Activated CD4-positive, alpha-beta T cell treated with anti-CD3 and anti-CD28 coated beads, Interleukin-2, amount 10 ng/mL, durations not matched to agents 7 days and 5 days (primary cell): Measurements from ENCODE around the gene PRELID1. TPM values are rescaled to one million over a fixed set of nuclear protein-coding genes. Genes with fewer than 3 reads are reported as not detected.

Source experiments
- CTCF ChIA-PET: fragments of 350-600 bp; sonication (Branson Sonifier 250); formaldehyde crosslinking; loops from one replicate; lab custom pipeline; 2021; ENCODE audit warnings: antibody characterized with exemption; lab: Charles Lee
- POLR2A ChIA-PET: fragments of 350-600 bp; sonication (Branson Sonifier 250); formaldehyde crosslinking; loops from one replicate; lab custom pipeline; 2021; ENCODE audit warnings: antibody characterized with exemption; lab: Charles Lee
- DNase-seq: peaks from one replicate; pipeline ENCODE4 v3.0.0-alpha.2; 2020
- H3K27ac Mint-ChIP-seq: one replicate; pipeline ENCODE4 v1.8.0; 2021; ENCODE audit warnings: mild to moderate bottlenecking, moderate library complexity, mixed read lengths
- H3K27me3 Mint-ChIP-seq: one replicate; pipeline ENCODE4 v1.8.0; 2021; ENCODE audit warnings: mixed read lengths
- H3K36me3 Mint-ChIP-seq: one replicate; pipeline ENCODE4 v1.8.0; 2021; ENCODE audit warnings: low read depth, mixed read lengths
- H3K4me1 Mint-ChIP-seq: one replicate; pipeline ENCODE4 v1.8.0; 2021; ENCODE audit warnings: mixed read lengths
- H3K4me3 Mint-ChIP-seq: one replicate; pipeline ENCODE4 v1.8.0; 2021; ENCODE audit warnings: mild to moderate bottlenecking, moderate library complexity, mixed read lengths
- H3K9me3 Mint-ChIP-seq: one replicate; pipeline ENCODE4 v1.8.0; 2021; ENCODE audit warnings: mixed read lengths
- total RNA-seq, 2 experiments: library from RNA; stranded (reverse); gene quantifications; one replicate each; pipeline ENCODE4 v1.2.3, GENCODE V29; 2021

The PRELID1 gene
- total RNA-seq, 2 experiments from 2014 or later = 142 to 152 TPM

DNA sequence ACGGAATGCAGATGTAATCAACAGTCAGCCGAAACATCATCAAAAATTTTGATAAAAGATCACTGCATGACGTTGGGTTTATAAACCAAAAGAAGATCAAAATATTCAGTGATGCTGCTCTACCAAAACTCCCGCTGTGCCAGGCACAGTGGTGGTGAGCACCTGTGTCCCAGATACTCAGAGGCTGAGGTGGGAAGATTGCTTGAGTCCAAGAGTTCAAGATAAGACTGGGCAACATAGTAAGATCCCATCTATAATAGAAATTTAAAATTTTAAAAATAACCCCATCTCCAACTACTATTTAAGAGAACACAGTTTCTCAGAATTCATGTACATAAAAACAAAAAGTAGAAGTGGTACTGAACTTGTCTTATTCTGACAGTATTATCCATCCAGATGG is 44.1 kb downstream of the PRELID1 start:
- Mint-ChIP-seq H3K36me3 (peaks cover 35% of the 10 kb centered on the region), H3K4me1 (peaks cover 57% of the 10 kb centered on the region), H3K27me3 (no peaks in the 10 kb centered on the region), H3K4me3 (no peak overlapping the region), H3K9me3 (no peaks in the 10 kb centered on the region), H3K27ac (no peak overlapping the region)
- ChIA-PET POLR2A (no interaction called here), CTCF (interaction anchor here (2.1 kb wide), 1 partner anchor 38 kb away, joined by 11 read pairs; no protein-coding TSS in a partner anchor)
- no peak for DNase-seq

DNA sequence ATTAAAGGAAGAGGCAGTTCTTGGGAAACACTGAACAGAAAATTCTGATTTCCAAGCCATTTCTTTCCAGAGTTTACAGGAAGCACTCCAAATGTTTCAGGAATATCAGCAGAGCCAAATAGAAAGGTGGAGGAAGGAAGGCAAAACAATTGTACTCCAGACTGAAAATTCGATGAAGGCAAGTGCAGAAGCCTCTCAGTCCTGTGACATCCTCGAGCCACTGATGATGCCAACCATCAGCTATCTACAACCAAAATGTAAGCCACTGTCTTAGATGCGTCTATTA is 45.7 kb downstream of the PRELID1 start:
- H3K27me3 Mint-ChIP-seq = no peaks in the 10 kb centered on the region
- no peak for DNase-seq
- H3K36me3 Mint-ChIP-seq = peaks cover 29% of the 10 kb centered on the region
- H3K4me3 Mint-ChIP-seq = peak overlapping the region; percentile 93
- no peak overlapping the region for H3K27ac Mint-ChIP-seq
- CTCF ChIA-PET = interaction anchor here (0.7 to 17.1 kb wide), 4 partner anchors 22 to 108 kb away, joined by 3 to 145 read pairs (median 4); no protein-coding TSS in a partner anchor
- peaks cover 2% of the 10 kb centered on the region for H3K9me3 Mint-ChIP-seq
- peaks cover 59% of the 10 kb centered on the region for H3K4me1 Mint-ChIP-seq
- POLR2A ChIA-PET = no interaction called here

DNA sequence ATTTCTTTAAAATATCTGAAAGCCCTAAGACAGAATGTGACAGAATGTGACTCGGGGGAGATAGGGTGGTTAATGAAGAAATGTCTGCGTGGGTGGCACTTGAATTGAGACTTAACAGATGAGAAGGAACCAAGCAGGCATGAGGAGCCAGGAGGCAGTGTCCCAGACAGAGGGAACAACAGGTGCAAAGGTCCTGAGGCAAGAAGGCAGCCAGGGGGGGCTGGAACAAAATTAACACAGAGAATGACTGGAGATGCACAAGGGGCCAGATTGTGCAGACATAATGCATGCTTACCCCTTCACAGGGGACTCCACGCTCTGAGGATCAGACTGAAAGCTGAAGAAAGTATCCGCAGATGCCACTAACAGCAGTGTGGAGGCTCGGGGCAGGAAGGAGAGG is 46.2 kb downstream of the PRELID1 start:
- Mint-ChIP-seq H3K27ac (no peak overlapping the region), H3K4me3 (peak overlapping the region; percentile 93), H3K27me3 (no peaks in the 10 kb centered on the region), H3K9me3 (peaks cover 7% of the 10 kb centered on the region), H3K4me1 (peaks cover 64% of the 10 kb centered on the region), H3K36me3 (peaks cover 34% of the 10 kb centered on the region)
- POLR2A ChIA-PET = no interaction called here
- DNase-seq = no peak
- CTCF ChIA-PET = interaction anchor here (1.1 to 17.1 kb wide), 5 partner anchors 11 to 106 kb away, joined by 3 to 145 read pairs (median 4); no protein-coding TSS in a partner anchor

DNA sequence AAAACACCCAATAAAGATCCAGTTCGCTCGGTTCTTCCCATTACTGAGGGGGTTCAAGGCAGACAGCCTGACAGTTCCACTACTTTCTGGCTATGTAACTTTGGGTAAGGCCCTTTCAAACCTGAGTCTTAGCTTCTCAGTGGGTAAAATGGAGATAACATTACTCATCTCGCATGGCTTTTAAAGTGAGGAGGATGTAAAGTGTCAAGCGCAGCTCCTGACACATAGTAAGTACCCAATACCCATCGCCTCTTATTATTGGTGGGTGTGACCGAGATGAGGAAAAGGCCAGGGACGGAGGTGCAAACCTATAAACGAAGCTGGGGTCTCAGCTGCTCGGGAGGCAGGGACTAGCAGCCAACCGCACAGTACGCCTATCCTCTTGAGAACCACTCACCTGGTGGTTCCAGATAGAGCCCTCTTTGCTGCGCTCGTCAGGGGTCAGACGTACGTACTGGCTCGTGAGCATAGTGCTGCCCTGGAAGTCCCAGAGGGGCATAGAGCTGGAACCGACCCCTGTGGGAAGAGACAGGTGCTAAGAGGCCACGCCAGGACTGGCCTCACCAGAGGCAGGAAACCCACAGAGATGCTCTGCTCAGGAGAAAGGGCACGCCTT is 47.3 kb downstream of the PRELID1 start:
- DNase-seq = no peak
- POLR2A ChIA-PET = interaction anchor here (1.2 kb wide), 2 partner anchors 10 to 39 kb away, joined by 3 read pairs; no protein-coding TSS in a partner anchor
- no peaks in the 10 kb centered on the region for H3K27me3 Mint-ChIP-seq
- peaks cover 12% of the 10 kb centered on the region for H3K9me3 Mint-ChIP-seq
- H3K27ac Mint-ChIP-seq = peak overlapping the region; percentile 100
- CTCF ChIA-PET = interaction anchor here (1.4 to 17.1 kb wide), 9 partner anchors 11 to 104 kb away, joined by 3 to 145 read pairs (median 4); no protein-coding TSS in a partner anchor
- H3K4me1 Mint-ChIP-seq = peaks cover 72% of the 10 kb centered on the region
- peak overlapping the region; percentile 93 for H3K4me3 Mint-ChIP-seq
- peaks cover 41% of the 10 kb centered on the region for H3K36me3 Mint-ChIP-seq

GRCh38 chr5:177351392-177352329 is 48.1 kb downstream of the PRELID1 start, which contains the start of gene LMAN2:
TSS of gene LMAN2 (minus strand) at chr5:177351668. CDS start at chr5:177351647, 21 bp downstream.
- peak within 1 kb of the TSS; percentile 100 for H3K27ac Mint-ChIP-seq
- CTCF ChIA-PET = interaction anchor here (0.6 to 17.1 kb wide), 13 partner anchors 10 to 102 kb away, joined by 3 to 145 read pairs (median 4); no protein-coding TSS in a partner anchor
- H3K36me3 Mint-ChIP-seq = peaks cover 39% of the 10 kb centered on the region

DNA sequence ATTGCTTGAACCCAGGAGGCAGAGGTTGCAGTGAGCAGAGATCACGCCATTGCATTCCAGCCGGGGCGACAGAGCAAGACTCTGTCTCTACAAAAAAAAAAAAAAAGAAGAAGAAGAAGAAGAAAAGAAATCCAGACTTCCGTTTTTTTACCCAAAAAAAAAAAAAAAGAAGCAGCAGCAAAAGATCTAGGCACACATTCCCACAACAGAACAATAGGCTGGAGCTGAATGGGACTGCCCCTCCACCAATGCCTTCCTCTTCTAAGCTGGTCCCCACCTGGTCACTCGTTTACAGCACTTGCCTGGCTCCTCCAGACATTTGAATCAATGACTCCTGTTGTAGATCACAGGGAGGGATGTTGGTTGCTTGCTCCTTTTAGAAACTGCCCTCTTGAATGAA is 49.5 kb downstream of the PRELID1 start:
- no peak overlapping the region for H3K27ac Mint-ChIP-seq
- peaks cover 32% of the 10 kb centered on the region for H3K36me3 Mint-ChIP-seq
- H3K9me3 Mint-ChIP-seq = peaks cover 12% of the 10 kb centered on the region
- peaks cover 73% of the 10 kb centered on the region for H3K4me1 Mint-ChIP-seq
- ChIA-PET CTCF (interaction anchor here (0.7 to 17.1 kb wide), 5 partner anchors 8 to 109 kb away, joined by 3 to 145 read pairs (median 12); no protein-coding TSS in a partner anchor), POLR2A (no interaction called here)
- no peaks in the 10 kb centered on the region for H3K27me3 Mint-ChIP-seq
- no peak for DNase-seq
- no peak overlapping the region for H3K4me3 Mint-ChIP-seq

More at GRCh38 chr5:177351392-177352329, 48.1 kb downstream of the PRELID1 start, which contains the start of gene LMAN2:
- H3K9me3 Mint-ChIP-seq = peaks cover 12% of the 10 kb centered on the region
- H3K4me3 Mint-ChIP-seq = peak within 1 kb of the TSS; percentile 93
- POLR2A ChIA-PET = interaction anchor here (1.2 kb wide), 2 partner anchors 10 to 39 kb away, joined by 3 read pairs; no protein-coding TSS in a partner anchor
- DNase-seq = peak; percentile 95
- no peaks in the 10 kb centered on the region for H3K27me3 Mint-ChIP-seq
- peaks cover 75% of the 10 kb centered on the region for H3K4me1 Mint-ChIP-seq

GRCh38 chr5:177354256-177354655 is 50.7 kb downstream of the PRELID1 start:
- POLR2A ChIA-PET = interaction anchor here (0.7 kb wide), 1 partner anchor 25 kb away, joined by 3 read pairs; no protein-coding TSS in a partner anchor
- Mint-ChIP-seq H3K27ac (no peak overlapping the region), H3K27me3 (no peaks in the 10 kb centered on the region), H3K4me3 (no peak overlapping the region), H3K36me3 (peaks cover 39% of the 10 kb centered on the region), H3K9me3 (peaks cover 12% of the 10 kb centered on the region), H3K4me1 (peaks cover 75% of the 10 kb centered on the region)
- CTCF ChIA-PET = interaction anchor here (1.0 to 17.1 kb wide), 5 partner anchors 9 to 147 kb away, joined by 3 to 145 read pairs (median 4); no protein-coding TSS in a partner anchor
- no peak for DNase-seq

DNA sequence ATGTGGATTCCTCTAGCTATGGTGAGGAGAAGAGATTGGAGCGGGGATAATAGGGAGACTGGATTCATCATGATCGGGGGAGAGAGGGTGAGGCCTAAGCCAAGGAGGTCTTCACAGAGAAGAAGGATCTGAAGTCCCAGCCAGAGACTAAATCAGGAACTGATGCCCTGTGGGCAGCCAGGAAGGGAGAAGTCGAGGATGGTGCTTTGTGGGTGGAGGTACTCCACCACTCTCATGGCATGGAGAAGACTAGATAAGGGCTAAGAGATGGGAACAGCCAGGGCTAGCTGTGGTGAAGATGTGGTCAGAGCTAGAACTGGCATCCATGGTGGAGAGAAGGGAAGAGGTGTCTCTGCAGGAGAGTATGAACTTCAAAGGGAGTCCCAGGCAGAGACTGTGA is 51.1 kb downstream of the PRELID1 start:
- Mint-ChIP-seq H3K4me1 (peaks cover 75% of the 10 kb centered on the region), H3K27me3 (no peaks in the 10 kb centered on the region), H3K36me3 (peaks cover 40% of the 10 kb centered on the region), H3K4me3 (no peak overlapping the region), H3K27ac (peak overlapping the region; percentile 58), H3K9me3 (peaks cover 12% of the 10 kb centered on the region)
- DNase-seq = no peak
- POLR2A ChIA-PET = no interaction called here
- CTCF ChIA-PET = interaction anchor here (0.5 to 17.1 kb wide), 8 partner anchors 10 to 147 kb away, joined by 3 to 145 read pairs (median 4); no protein-coding TSS in a partner anchor

DNA sequence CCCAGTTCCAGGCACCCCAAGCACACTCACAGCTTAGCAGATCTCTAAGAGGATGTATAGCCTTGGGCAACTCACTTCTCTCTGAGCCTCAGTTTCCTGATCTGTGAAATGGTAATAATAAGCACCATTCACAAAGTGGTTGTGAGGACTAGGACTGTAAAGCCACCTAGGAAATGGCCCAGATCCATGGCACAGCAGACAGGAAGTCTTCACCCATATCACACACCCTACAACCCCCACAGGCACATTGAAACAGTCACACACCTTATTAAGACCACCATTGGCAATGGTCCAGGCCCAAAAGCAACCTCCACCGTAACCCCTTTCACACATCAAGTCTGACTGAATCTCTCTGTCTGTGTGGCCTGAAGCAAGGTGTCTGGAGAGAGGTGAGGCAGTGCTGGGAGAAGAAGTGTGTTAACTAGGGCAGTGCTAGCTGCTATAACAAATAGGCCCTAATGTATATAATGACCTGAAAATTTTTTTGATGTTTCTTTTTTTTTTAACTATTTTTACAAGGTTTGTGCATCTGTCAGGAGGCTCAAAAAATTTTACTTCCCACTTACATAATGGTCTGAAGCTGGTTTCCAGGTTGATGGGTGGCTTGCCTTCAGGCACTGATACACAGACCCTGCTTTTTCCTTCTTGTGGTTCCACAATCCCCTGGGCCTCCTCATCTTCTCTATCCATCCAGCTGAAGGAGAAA is 51.7 kb downstream of the PRELID1 start:
- no peak for DNase-seq
- CTCF ChIA-PET = interaction anchor here (0.5 to 17.1 kb wide), 13 partner anchors 9 to 238 kb away, joined by 3 to 145 read pairs (median 4); no protein-coding TSS in a partner anchor
- Mint-ChIP-seq H3K36me3 (peaks cover 43% of the 10 kb centered on the region), H3K27ac (peak overlapping the region; percentile 17), H3K4me3 (no peak overlapping the region), H3K27me3 (no peaks in the 10 kb centered on the region), H3K4me1 (peaks cover 75% of the 10 kb centered on the region), H3K9me3 (peaks cover 12% of the 10 kb centered on the region)
- POLR2A ChIA-PET = no interaction called here

DNA sequence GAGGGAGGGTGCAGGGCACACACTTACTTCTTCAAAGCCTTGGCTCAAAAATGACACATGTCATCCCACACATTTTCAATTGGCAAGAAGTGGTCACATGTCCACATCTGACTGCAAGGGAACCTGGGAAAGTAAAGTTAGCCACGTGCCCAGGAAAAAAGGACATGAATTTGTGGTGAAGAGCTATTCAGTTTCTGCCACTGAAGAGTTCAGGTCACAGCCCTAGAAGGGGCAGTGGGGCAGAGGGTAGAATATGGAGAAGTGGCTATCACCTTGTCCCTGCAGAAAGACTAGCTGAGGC is 52.2 kb downstream of the PRELID1 start:
- peaks cover 39% of the 10 kb centered on the region for H3K36me3 Mint-ChIP-seq
- peaks cover 73% of the 10 kb centered on the region for H3K4me1 Mint-ChIP-seq
- DNase-seq = no peak
- no peak overlapping the region for H3K27ac Mint-ChIP-seq
- POLR2A ChIA-PET = no interaction called here
- CTCF ChIA-PET = interaction anchor here (0.7 to 17.1 kb wide), 10 partner anchors 9 to 237 kb away, joined by 3 to 145 read pairs (median 4); no protein-coding TSS in a partner anchor
- no peak overlapping the region for H3K4me3 Mint-ChIP-seq
- H3K27me3 Mint-ChIP-seq = no peaks in the 10 kb centered on the region
- H3K9me3 Mint-ChIP-seq = peaks cover 12% of the 10 kb centered on the region
